NCI-H146 treated with DMSO at 0.1 percent for 48 hours (cell line): Measurements from ENCODE around the gene MEF2D.

Experiments used
- DNase-seq: peaks from one replicate; lab custom pipeline; 2025; ENCODE audit not compliant: unreplicated experiment; lab: John Stamatoyannopoulos, UW

Gene MEF2D

GRCh38 chr1:156525071-156525501 lies 24.5 kb upstream of the MEF2D start:
- DNase-seq: no peak

GRCh38 chr1:156524481-156524869 lies 23.9 kb upstream of the MEF2D start:
- no peak for DNase-seq

GRCh38 chr1:156523801-156524480 lies 23.4 kb upstream of the MEF2D start:
- DNase-seq: no peak

- no peak for DNase-seq
Observed at GRCh38 chr1:156522443-156522970, 21.9 kb upstream of the MEF2D start.

GRCh38 chr1:156517748-156518147 lies 17.2 kb upstream of the MEF2D start:
- no peak for DNase-seq

- DNase-seq: no peak
Observed at GRCh38 chr1:156516821-156517220, 16.2 kb upstream of the MEF2D start.

- DNase-seq: no peak
Observed at GRCh38 chr1:156515956-156516355, 15.4 kb upstream of the MEF2D start.

- DNase-seq: no peak
Observed at GRCh38 chr1:156513185-156513584, 12.6 kb upstream of the MEF2D start.

- no peak for DNase-seq
Observed at GRCh38 chr1:156511644-156512043, 11.1 kb upstream of the MEF2D start.

- DNase-seq: no peak
Observed at GRCh38 chr1:156510709-156511108, 10.1 kb upstream of the MEF2D start.

GRCh38 chr1:156509424-156510034 lies 9.0 kb upstream of the MEF2D start:
- no peak for DNase-seq

GRCh38 chr1:156508955-156509234 lies 8.3 kb upstream of the MEF2D start:
- no peak for DNase-seq

- no peak for DNase-seq
Observed at GRCh38 chr1:156508205-156508954, 7.8 kb upstream of the MEF2D start.

GRCh38 chr1:156506450-156506849 lies 5.9 kb upstream of the MEF2D start:
- no peak for DNase-seq

- no peak for DNase-seq
Observed at GRCh38 chr1:156505679-156506298, 5.2 kb upstream of the MEF2D start.

GRCh38 chr1:156504821-156505678 lies 4.5 kb upstream of the MEF2D start:
- DNase-seq: peak; percentile 87

GRCh38 chr1:156504438-156504813 lies 3.9 kb upstream of the MEF2D start:
- DNase-seq: peak; percentile 27

- no peak for DNase-seq
Observed at GRCh38 chr1:156503698-156504437, 3.3 kb upstream of the MEF2D start.

GRCh38 chr1:156502894-156503697 lies 2.5 kb upstream of the MEF2D start:
- no peak for DNase-seq
